GM21723 (cell line): ENCODE measurements around the gene SNX19.

ENCODE experiments used
- ATAC-seq: cut with Tn5 transposase; IDR thresholded peaks from one replicate; pipeline ENCODE4 v1.9.1; 2021; ENCODE audit warnings: mild to moderate bottlenecking, moderate library complexity; ENCODE audit not compliant: unreplicated experiment

SNX19 gene

DNA sequence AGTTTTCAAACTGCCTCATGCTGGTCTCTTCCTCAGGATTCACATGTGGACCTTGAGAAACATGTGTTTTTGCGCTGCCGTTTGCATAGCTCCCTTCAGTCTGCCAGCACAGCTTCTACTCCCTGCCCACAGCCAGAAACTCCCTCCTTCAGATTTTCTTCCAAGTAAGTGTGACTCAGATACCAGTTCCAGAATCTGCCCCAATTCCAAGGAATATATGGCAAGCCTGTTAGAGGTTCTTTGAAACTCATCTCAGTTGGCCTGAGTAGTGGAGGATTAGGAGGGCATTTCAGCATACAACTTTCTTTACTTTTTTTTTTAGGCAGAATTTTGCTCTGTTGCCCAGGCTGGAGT is 67.1 kb downstream of the SNX19 start:
- no peak for ATAC-seq

DNA sequence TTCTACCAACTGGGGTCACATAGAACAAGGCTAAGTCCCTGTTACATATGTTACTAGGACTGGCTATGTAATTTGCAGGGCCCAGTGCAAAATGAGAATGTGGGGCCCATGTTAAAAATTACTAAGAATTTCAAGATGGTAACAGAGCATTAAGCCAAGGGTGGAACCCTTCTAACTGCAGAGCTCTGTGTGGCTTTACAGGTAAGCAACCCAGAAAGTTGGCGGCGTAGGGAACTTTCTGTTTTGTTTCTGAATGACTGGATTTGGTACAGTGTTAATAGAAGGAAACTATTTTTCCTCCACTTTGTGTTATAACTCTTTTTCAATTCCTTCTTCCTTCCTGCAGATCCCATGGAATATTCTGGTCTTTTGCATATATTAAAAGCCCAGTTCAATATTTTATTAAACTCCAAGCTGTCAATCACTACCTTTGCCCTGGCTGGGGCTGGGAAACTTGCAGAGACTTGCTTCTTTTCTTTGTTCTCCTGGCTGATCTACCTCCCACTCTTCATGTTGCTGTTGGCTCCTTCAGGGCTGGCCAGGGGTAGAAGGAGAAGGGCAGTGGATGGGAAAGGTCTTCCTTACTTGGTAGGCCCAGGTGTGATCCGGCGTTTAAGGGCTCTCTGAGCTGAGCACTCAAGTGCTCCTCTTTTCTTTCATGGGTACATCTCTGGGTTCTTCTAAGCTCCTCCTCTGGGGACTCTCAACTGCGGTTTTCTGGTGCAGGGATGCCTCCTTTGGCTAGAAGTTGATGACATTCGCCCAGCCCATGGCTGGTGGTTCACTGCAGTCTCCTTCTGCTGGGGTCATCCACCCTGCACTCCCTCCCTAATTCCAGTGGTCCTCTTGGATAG is 67.7 kb downstream of the SNX19 start:
- ATAC-seq, result no peak

DNA sequence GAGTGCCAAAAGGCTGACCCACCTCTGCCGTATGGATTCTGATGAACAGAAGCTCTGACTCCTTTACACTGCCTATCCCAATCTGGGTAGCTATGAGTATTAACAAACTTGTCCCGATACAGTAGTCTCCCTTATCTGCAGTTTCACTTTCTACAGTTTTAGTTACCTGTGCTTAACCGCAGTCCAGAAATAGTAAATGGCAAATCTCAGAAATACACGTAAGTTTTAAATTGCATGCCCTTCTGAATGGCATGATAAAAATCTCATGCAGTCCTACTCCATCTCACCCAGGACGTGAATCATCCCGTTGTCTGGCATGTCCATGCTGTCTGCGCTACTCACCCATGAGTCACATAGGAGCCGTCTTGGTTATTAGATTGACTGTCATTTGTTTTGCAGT is 68.8 kb downstream of the SNX19 start:
- ATAC-seq, result no peak

DNA sequence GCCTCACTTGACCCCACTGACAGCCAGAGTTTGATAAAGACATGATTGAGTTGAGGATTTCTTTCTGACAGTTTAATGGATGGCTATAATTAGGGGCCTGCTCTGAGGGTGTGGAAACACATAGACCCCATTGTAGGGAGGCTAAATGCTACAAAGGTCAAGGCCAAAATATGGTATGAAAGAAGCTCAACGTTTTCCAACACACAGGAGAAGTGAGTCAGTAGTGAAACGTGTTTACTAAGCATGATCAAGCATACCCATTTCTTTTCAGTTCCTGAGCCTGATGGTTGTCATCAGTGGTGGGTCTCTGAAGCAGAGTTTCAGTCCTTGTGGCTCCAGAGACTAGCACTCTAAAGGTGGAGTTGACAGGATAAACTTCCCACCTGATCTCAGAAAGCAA is 69.7 kb downstream of the SNX19 start:
- no peak for ATAC-seq

DNA sequence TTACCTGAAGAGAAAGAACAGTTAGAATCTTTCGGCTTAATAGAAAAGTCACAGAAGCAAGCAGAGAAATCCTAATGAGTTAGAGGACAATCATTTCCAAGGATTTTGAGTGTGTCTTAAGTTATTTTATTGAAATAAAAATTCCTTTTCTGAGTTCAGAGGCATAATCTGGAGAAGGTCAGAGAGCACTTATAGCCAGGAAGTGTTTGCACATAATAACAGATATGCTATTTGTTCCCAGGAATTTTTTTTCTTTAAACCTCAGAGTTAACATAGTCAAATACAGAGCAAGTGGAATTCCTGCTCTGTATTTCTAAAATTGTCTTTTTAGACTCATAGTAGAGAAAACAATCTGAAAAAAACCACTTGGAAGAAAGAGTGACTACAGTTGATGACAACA is 74.3 kb downstream of the SNX19 start:
- ATAC-seq, result no peak

DNA sequence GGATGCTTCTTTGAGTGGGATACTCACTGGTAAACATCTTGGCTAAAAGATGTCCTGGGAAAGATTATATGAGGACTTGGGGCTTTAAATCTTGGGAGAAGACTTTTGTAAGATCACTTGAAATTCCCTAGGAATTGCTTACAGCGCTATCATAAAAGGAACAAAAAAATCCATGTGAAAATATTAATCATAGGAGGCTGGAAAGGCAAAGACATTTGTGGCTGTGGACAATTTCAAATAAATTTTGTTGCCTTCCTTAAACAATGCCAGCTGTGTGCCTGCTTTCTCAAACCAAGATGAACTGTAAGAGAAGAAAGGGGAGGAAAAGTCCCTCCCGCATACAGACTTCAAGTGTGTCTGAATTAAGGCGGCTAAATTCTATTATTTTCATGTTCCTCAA is 75.6 kb downstream of the SNX19 start:
- no peak for ATAC-seq

DNA sequence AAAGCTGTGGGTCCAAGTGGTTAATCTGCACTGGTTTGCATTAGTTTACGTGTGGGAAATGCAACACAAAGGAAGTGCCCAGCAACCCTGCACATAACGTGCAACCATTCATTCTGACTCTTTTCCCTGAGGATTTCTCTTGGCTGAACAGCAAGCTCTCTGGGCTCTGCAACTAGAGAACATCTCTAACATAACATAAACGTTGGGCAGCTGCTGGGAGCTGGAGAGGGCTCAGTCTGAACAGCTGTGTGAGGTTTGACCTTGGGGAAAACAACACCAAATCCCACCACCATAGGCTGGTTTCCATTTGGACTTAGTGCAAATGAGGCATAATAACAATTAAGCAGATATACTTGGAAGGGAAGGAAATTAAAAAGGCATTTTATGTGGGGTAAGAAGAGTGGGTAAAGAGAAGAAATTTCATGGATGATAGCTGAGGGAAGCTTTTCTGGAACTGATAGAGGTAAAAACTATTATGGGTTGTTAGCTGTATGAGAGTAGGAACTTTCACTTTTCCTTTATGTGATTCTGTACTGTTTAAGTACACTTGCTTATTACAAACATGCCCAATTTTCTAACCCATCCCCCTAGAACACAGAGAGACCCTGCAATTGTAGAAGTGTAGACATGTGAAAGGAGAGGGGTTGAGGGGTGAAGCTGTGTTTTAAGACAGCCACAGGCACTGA is 76.2 kb downstream of the SNX19 start:
- no peak for ATAC-seq

DNA sequence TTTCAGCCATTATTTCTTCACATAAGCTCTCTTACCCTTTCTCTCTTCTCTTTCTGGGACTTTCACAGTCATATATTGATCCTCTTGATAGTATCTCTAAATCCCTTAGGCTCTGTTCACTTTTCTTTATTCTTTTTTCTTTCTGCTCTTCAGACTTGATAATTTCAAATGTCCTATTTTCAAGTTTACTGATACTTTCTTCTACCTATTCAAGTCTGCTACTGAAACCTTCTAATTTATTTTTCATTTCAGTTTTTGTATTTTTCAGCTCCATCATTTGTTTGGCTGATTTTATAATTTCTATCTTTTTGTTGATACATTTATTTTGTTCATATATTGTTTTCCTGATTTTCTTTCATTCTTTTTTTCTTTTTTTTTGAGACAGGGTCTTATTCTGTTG is 79.1 kb downstream of the SNX19 start:
- no peak for ATAC-seq

DNA sequence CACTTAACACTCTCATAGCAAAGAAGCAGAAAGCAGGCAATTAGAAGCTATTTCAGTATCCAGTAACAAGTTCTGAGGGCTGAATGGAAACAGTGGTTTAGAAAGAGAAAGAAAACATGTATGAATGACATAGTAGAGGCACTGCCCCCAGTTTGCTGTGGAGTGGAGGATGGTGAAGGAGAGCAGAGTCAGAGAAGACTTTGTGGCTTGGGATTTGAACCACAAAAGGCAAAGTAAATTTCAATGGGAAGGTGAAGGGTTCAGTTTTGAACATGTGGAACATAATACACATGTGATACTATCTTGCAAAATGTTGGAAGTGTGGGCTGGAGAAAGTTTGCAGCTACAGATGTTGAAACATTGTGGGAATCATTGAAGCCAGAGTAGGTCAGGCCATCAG is 81.4 kb downstream of the SNX19 start:
- ATAC-seq, result no peak

DNA sequence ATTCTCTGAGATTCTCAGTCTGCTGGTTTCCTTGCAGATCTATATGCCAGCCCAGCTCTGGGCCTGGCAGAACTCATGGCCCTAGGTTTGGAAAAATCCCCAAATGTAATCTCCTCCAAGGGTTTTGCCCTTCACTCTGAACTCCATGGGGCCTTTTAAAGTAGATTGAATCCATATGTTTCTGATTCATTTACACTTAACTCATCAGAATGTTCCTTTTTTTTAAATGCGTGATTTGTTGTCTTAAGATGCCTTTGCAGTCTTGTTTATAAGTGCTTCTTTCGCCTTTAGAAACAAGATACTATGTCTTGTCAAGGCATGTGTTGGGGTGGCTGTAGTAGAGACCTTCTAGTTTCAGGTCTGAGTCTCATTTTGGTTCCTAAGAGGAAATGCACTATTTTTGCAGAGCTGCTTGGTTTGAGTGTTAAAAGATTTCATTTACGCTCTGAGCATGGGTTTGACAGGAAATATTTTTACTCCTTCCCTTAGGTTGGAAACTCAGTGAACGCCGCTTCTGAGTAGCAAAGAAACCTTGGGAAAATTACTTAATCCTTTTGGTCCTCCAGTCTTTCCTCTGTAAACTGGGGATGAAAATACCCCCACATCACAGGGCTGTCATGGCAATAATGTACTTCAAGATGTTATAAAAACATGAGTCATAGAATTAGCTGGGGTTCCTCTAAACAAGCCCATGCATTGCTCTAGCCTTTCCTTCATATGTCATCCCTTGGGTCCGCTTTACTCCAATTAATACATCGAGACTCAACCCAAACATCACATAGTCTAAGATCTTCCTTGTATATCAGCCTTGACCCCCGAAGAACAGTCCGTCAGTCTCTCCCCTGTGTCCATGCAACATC is 83.5 kb downstream of the SNX19 start:
- ATAC-seq, result no peak

DNA sequence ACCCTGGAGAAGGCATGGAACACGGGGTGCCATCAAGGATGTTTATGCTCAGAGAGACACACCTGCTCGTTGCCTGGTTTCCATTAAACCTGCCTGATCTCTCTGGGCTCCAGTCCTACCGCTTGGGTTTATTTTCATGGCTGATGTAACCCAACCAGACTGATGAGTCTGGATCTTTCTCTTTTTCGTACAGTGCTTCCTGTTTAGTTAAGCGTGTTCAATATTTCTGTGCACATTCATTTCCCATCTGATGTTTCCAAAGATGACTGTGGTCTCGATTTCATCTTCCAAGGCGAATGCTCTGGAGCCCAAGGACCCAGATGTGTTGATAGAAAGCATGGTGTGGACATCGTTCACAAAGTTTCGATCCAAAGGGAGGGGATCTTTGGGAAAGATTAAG is 84.3 kb downstream of the SNX19 start:
- no peak for ATAC-seq

DNA sequence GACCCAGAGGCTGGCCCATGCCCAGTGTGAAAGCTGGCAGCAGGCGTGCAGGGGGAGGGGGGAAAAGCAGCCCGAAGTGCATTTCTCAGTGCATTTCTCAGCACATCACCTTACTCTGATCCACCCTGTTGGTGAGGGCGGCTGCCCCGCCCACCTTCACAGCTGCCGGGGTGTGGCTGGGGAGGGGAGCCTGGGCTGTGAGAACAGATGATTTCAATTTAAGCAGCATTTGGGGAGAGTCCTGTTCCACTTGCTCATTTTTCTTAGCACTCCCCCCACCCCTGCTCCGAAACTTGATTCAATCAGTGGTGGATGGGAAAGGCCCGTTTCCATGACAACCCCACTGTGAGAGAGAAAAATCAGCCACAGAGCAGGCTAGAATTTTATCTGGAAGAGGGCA is 84.8 kb downstream of the SNX19 start:
- no peak for ATAC-seq

DNA sequence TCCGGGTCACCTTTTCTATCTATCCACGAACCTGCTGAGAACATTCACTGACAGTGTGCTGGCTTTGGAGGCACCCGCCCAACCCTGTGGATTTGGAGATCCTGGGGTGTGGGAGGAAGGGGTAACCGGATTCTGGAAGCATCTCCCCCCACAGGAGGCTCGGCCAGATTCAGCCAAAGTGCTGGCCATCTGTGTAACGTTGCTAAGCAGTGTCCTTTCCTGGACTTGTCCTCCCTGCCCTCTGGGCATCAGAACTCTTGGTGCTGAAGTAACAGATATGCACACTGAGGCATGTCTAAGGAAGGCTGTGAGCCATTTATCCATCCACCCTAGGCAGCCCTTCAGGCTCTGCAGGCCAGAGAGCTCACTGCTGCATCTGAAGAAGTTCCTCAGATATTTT is 85.7 kb downstream of the SNX19 start:
- ATAC-seq, result no peak

DNA sequence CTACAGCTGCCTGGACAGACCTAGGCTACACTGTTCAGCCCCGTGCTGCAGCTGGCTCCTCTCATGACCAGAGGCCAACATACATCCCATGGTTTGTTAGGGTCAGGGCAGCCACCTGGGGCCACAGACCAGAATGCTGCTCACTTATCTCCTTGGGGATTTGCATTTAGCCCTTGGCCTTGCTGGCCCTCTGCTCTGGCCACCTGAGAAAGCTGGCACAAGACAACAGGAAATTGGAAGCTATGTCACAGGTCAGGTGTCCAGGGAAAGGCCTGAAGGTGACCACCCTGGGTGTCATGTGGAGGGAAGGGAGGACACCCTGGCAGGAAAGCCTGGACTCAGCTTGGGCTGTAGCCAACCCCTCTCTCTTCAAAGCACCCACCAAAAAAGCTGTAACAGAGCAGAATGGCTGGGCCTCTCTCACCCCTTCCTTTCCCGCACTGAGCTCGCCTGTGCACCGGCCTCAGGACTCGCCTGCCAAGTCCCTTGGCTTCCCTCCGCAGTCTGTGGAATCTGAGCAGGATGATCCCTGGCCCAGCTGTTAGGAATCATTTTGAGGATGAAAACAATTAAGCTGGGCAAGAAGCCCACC is 86.3 kb downstream of the SNX19 start:
- ATAC-seq, result no peak

DNA sequence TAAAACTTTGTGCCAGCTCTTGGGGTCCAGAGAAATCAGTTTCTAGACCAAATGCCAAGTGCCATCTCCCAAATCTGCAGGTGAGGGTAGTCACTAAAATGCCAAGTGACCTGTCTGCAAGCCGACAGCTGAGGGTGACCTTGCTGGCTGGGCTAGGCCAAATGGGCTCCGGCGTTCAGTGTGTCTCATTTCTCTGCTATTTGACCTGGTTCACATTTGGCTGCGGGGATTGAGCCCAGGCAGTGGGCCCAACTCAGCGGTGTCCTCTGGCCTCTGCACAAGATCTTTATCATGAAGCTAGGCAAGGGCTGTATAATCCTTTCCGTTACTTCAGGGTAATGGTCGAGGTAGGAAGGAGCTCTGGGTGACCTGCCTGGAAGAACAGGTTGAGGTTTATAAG is 87.5 kb downstream of the SNX19 start:
- no peak for ATAC-seq

DNA sequence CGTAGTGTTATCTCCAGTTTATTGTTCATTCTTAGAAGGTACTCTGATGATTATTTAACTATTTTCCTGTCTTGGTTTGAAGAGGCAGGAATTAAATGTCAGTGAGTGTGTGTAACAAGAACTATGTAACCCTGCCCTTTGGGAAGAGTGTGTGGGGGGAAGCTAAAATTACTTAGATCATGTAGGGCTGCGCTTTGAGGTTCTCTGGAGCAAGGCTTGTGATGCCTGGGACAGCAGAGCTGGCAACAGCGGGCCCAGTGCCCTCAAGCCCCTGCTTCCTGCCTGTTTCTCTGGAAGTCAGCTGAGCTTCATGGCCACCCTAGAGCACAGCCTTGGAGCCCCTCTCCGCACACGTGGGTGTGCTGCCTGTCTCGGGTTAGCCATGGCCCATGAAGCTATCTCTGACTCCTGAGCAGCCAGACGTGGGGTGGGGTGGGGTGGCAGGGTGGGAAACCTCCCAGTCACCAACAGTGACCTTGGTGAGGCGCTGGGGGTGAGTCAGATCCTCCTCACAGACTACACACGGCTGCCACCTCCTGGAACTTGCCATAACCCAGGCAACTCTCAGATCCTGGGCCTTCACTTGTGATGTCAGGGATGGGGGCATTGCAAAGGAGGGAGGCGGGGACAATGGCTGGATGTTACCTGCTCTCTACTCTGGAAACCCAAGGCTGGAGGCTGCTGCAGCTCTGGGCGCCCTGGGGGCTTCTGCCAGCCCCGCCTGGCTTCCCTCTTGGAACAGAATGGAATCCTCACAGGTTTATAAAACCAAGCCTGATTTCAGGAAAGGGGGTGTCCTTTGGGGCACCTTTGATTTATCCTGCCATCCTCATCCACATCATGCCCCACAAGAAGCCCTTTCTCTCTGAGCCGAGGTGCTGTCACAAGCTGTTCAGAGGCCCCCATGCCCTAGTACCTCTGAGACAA is 88.6 kb downstream of the SNX19 start:
- ATAC-seq, result no peak

DNA sequence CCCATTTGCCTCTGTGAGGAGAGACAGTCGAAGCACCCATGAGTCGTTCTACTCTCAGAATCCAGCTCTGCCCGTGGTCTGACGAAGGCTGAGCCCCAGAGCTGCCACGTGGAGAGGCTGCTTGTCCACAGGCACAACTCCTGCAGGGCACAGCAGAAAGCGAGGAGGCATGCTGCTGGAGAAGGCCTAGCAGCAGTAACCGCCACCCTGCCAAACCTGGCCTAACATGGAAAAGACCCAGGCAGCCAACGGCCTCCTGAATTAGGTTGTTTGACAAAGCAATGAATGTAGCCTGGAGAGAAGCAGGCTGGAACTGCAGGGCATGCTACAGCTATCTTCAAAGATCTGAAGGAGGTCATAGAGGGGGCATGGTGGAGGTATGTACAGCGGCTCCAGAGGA is 89.7 kb downstream of the SNX19 start:
- no peak for ATAC-seq

DNA sequence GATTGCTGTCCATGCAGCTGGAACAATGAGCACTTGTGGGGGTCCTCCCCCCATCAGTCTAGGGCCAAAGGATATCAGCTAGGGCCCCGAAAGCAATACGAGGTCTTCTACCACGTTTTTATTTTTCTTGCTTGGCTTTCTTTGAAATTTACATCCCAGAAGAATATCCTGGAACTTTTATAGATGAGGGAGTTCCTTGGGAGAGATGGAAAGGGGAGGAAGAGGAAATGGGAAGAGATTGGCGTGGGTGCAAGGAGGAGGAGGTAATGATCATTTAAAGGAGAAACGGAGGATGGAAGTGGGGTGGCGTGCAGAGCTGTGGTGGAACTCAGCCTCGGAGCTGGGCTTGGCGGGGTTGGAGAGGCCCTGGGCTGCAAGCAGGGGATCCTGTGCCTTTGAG is 90.3 kb downstream of the SNX19 start:
- ATAC-seq, result no peak

DNA sequence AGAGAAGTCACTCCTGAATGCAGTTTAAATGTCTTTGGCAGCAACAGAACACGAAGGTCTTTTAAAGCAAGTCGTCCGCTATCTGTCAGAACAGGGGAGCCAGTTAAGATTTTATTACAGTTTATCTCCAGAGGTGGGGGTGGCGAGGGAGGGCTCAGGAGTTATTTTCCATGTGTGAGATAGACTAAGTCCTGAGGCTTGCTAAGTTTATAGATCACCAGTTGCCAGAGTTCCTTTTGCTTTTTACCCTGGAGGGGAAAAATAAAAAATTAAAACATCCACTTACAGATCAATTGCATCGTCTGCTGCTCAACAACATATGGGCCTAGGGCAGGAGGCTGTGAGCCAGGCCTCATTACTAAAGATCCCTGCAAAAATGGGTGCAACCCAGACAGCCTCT is 90.7 kb downstream of the SNX19 start:
- no peak for ATAC-seq
